Endothelial cell of umbilical vein (primary cell): ENCODE data around the gene KHK. TPM values are rescaled to one million over a fixed set of nuclear protein-coding genes. Genes with fewer than 3 reads are reported as not detected.
A peak's percentile ranks its signal among the peaks of the same experiment; 100 is the strongest.

Source experiments
- BruUV-seq: library from RNA; stranded (reverse); fragments of 400-500 nt; replicated peaks from 2 replicates; lab custom pipeline; 2021; lab: Mats Ljungman, UMichigan
- CTCF ChIA-PET: fragments of 300-600, 350-600 bp; sonication (Branson Sonifier 250); formaldehyde crosslinking; loops from one replicate; lab custom pipeline; 2021; ENCODE audit warnings: antibody characterized with exemption, inconsistent platforms; lab: Charles Lee
- POLR2A ChIA-PET: fragments of 300-600, 350-600 bp; sonication (Branson Sonifier 250); formaldehyde crosslinking; loops from one replicate; lab custom pipeline; 2021; ENCODE audit warnings: antibody characterized with exemption, inconsistent platforms; lab: Charles Lee
- DNase-seq: peaks from one replicate; pipeline ENCODE4 v3.0.0-alpha.2; 2011; ENCODE audit warnings: low read depth, low spot score
- FAIRE-seq: peaks from 2 replicates; lab custom pipeline; 2011; peaks lifted over from hg19 to GRCh38; lab: Jason Lieb, UNC
- H2AFZ ChIP-seq: 2 replicates; pipeline ENCODE4 v1.6.0; 2012; ENCODE audit warnings: low read depth, low read length, control low read depth, inconsistent platforms
- H3K27ac ChIP-seq: 2 replicates; pipeline ENCODE4 v1.5.1; 2011; ENCODE audit warnings: low read depth, mild to moderate bottlenecking, control low read depth, low read length, moderate library complexity; ENCODE audit not compliant: insufficient read depth
- H3K27me3 ChIP-seq, 2 experiments: 2 replicates each; pipeline versions ENCODE4 v1.6.0 to v1.6.1; 2011; ENCODE audit warnings: low read length in 2 of 2, mixed read lengths in 1 of 2; ENCODE audit not compliant: control insufficient read depth in 2 of 2, insufficient read depth in 2 of 2
- H3K36me3 ChIP-seq, 2 experiments: 2 replicates in 1 of 2; 3 replicates in 1 of 2; pipeline ENCODE4 v1.5.1; 2011; ENCODE audit warnings: low read length in 2 of 2, mild to moderate bottlenecking in 1 of 2, moderate library complexity in 1 of 2; ENCODE audit not compliant: control insufficient read depth in 2 of 2, insufficient read depth in 2 of 2; ENCODE audit errors: extremely low read depth in 1 of 2
- H3K4me1 ChIP-seq: 3 replicates; pipeline ENCODE4 v1.5.1; 2011; ENCODE audit warnings: mild to moderate bottlenecking, low read length; ENCODE audit not compliant: control insufficient read depth, insufficient read depth; ENCODE audit errors: extremely low read depth
- H3K4me2 ChIP-seq: 2 replicates; pipeline ENCODE4 v1.6.1; 2011; ENCODE audit warnings: low read length, control low read depth, mixed read lengths; ENCODE audit not compliant: insufficient read depth
- H3K4me3 ChIP-seq, 3 experiments: fragments of 200-600 bp in 1 of 3; sonication (generic), shearing (Covaris generic) in 1 of 3; replicated peaks in 1 of 3; 2 replicates each; pipeline ENCODE4 v1.5.1; 2011 to 2016; ENCODE audit warnings: control low read depth in 3 of 3, low read length in 3 of 3, mild to moderate bottlenecking in 2 of 3, inconsistent platforms in 1 of 3, low read depth in 1 of 3, moderate library complexity in 1 of 3; ENCODE audit not compliant: insufficient read depth in 1 of 3
- H3K79me2 ChIP-seq: 2 replicates; pipeline ENCODE4 v1.6.0; 2012; ENCODE audit warnings: low read length, inconsistent platforms; ENCODE audit not compliant: control insufficient read depth, insufficient read depth
- H3K9ac ChIP-seq: replicated peaks from 2 replicates; pipeline ENCODE3; 2011; ENCODE audit warnings: low read length, control low read depth; ENCODE audit not compliant: insufficient read depth; ENCODE audit errors: extremely low read depth
- H3K9me1 ChIP-seq: replicated peaks from 3 replicates; pipeline ENCODE4 v1.6.0; 2011; ENCODE audit warnings: mild to moderate bottlenecking, low read length; ENCODE audit not compliant: control insufficient read depth, insufficient read depth; ENCODE audit errors: extremely low read depth
- H3K9me3 ChIP-seq: replicated peaks from 2 replicates; pipeline ENCODE4 v1.5.1; 2012; ENCODE audit warnings: low read length, inconsistent platforms; ENCODE audit not compliant: control insufficient read depth, insufficient read depth
- H4K20me1 ChIP-seq: replicated peaks from 2 replicates; pipeline ENCODE3; 2011; ENCODE audit warnings: mild to moderate bottlenecking, low read length; ENCODE audit not compliant: control insufficient read depth, insufficient read depth; ENCODE audit errors: extremely low read depth
- CTCF ChIP-seq, 2 donors: IDR thresholded peaks; 1 replicate in 1 of 2; 2 replicates in 1 of 2; pipeline ENCODE4 v1.5.1; 2011; ENCODE audit warnings: low read length in 2 of 2, mild to moderate bottlenecking in 2 of 2, moderate library complexity in 2 of 2, control low read depth in 1 of 2, inconsistent platforms in 1 of 2, low read depth in 1 of 2; ENCODE audit not compliant: insufficient read depth in 1 of 2; ENCODE audit errors: extremely low read depth in 1 of 2
- EZH2 ChIP-seq: IDR thresholded peaks from 2 replicates; pipeline ENCODE4 v1.6.1; 2012; ENCODE audit warnings: borderline replicate concordance, low read depth, mild to moderate bottlenecking, moderate library complexity, low read length, inconsistent platforms; ENCODE audit not compliant: severe bottlenecking
- FOS ChIP-seq: IDR thresholded peaks from 2 replicates; pipeline ENCODE4 v1.6.1; 2011; ENCODE audit warnings: mild to moderate bottlenecking, low read length, moderate library complexity, borderline replicate concordance; ENCODE audit not compliant: insufficient read depth
- GATA2 ChIP-seq: IDR thresholded peaks from 2 replicates; pipeline ENCODE4 v1.7.0; 2011; ENCODE audit warnings: low read depth, mild to moderate bottlenecking, moderate library complexity, mixed read lengths, low read length; ENCODE audit not compliant: insufficient read length, insufficient read depth
- JUN ChIP-seq: IDR thresholded peaks from 2 replicates; pipeline ENCODE4 v1.6.1; 2011; ENCODE audit warnings: borderline replicate concordance, low read depth; ENCODE audit not compliant: insufficient read length, insufficient read depth
- MAX ChIP-seq: IDR thresholded peaks from 2 replicates; pipeline ENCODE4 v1.6.1; 2011; ENCODE audit not compliant: insufficient read depth, insufficient read length
- MYC ChIP-seq: IDR thresholded peaks from one replicate; pipeline ENCODE4 v1.6.1; 2011; ENCODE audit warnings: mild to moderate bottlenecking, low read depth, low read length
- POLR2A ChIP-seq: IDR thresholded peaks from 2 replicates; pipeline ENCODE4 v1.6.1; 2012; ENCODE audit warnings: low read depth, mild to moderate bottlenecking, control low read depth, low read length
- POLR2AphosphoS5 ChIP-seq: IDR thresholded peaks from 2 replicates; pipeline ENCODE4 v1.6.1; 2012; ENCODE audit warnings: low read depth, mild to moderate bottlenecking, control low read depth, low read length, moderate library complexity; ENCODE audit not compliant: insufficient read depth
- dilution Hi-C: fragments of 300-500 bp; cut with MboI; formaldehyde crosslinking; loops from one replicate; pipeline ENCODE4 v1.15.0; 2019; ENCODE audit warnings: low sequenced_read_pairs; ENCODE audit not compliant: extremely low pct_ligation_motif_present
- intact Hi-C: fragments of 100-400 bp; cut with micrococcal nuclease; formaldehyde crosslinking; loops from one replicate; pipeline ENCODE4 v1.10.0; 2022
- polyA plus RNA-seq, 4 experiments: library from polyadenylated mRNA; depleted of rRNA in 3 of 4; stranded (reverse) in 3 of 4; unstranded in 1 of 4; fragments of >200 nt; gene quantifications; 2 replicates each; pipeline versions ENCODE4 v1.2.1 to v1.2.3, GENCODE V29; 2011 to 2012; ENCODE audit warnings: missing spikeins in 1 of 4
- total RNA-seq: library from RNA; stranded (reverse); gene quantifications from 2 replicates; pipeline ENCODE4 v1.2.3, GENCODE V29; 2021

Gene KHK
- total and polyA plus RNA-seq, 2 donors (not counting 3 experiments of a cell fraction or from before 2014, with no cell fraction given) = 2.9 to 4.4 TPM

GRCh38 chr2:27134781-27135477, 48.4 kb downstream of the KHK start:
- H3K36me3 ChIP-seq = peaks cover 6 to 27% of the 10 kb centered on the region in 2 experiments
- POLR2A ChIA-PET = interaction anchor here (1.5 to 1.9 kb wide), 2 partner anchors 11 to 85 kb away, joined by 3 to 7 read pairs; partner anchors contain the start of gene ABHD1

More at GRCh38 chr2:27134781-27135477, 48.4 kb downstream of the KHK start:
- FAIRE-seq = no peak
- no peaks in the 10 kb centered on the region for H3K9me1 ChIP-seq
- BruUV-seq = no TSS peak
- DNase-seq = no peak
- CTCF ChIA-PET = interaction anchor here (0.9 to 2.1 kb wide), 7 partner anchors 11 to 168 kb away, joined by 3 to 14 read pairs (median 10); partner anchors contain the start of genes ABHD1, KHK and TRIM54
- intact Hi-C loops (loop anchor here (1.0 kb wide), 4 partner anchors 12 to 84 kb away; partner anchors contain the start of genes ABHD1, AGBL5, ATRAID and KHK), dilution Hi-C loops (no loop called here)
- no peaks in the 10 kb centered on the region for H4K20me1 ChIP-seq
- H3K4me3 ChIP-seq = no peak overlapping the region
- H3K9ac ChIP-seq = no peak overlapping the region
- H3K27me3 ChIP-seq = no peaks in the 10 kb centered on the region
- no peak overlapping the region for H3K27ac ChIP-seq
- peaks cover 18% of the 10 kb centered on the region for H3K79me2 ChIP-seq
- H3K9me3 ChIP-seq = no peaks in the 10 kb centered on the region
- peaks cover 10% of the 10 kb centered on the region for H3K4me1 ChIP-seq
- TF ChIP-seq MYC (no peak), CTCF (IDR thresholded peaks at IDR 0.05; ENCODE audit: extremely low read depth in 1 of 2, insufficient read depth in 1 of 2, low read depth in 1 of 2, low read length in 2 of 2) (no peak), JUN (no peak), POLR2AphosphoS5 (no peak), GATA2 (no peak), EZH2 (no peak), MAX (no peak), FOS (no peak), POLR2A (no peak)
- peak overlapping the region; percentile 81 for H2AFZ ChIP-seq
- H3K4me2 ChIP-seq = no peak overlapping the region
